SW 1271 (cell line): ENCODE results near the gene FBXO2.
A peak's percentile ranks its signal among the peaks of the same experiment; 100 is the strongest.

Experiments
- DNase-seq, 2 experiments: peaks; one replicate each; lab custom pipeline; 2025; lab: John Stamatoyannopoulos, UW

Gene FBXO2

GRCh38 chr1:11682287-11682771 is 28.1 kb upstream of the FBXO2 start:
- no peak for DNase-seq

GRCh38 chr1:11681071-11681771 is 27.0 kb upstream of the FBXO2 start, which contains the start of gene MAD2L2:
TSS of gene MAD2L2 (minus strand) at chr1:11681148. CDS start at chr1:11680601, 547 bp downstream.
- DNase-seq: peak; percentile 41 to 61

- DNase-seq: peak in 1 of 2 experiments; percentile 43
Measured at GRCh38 chr1:11680270-11681070, 26.2 kb upstream of the FBXO2 start.

- DNase-seq: no peak
Measured at GRCh38 chr1:11678442-11678841, 24.2 kb upstream of the FBXO2 start.

GRCh38 chr1:11676386-11677103 is 22.3 kb upstream of the FBXO2 start:
- DNase-seq: no peak

- no peak for DNase-seq
Measured at GRCh38 chr1:11675325-11675724, 21.1 kb upstream of the FBXO2 start.

GRCh38 chr1:11674488-11674887 is 20.3 kb upstream of the FBXO2 start:
- DNase-seq: no peak

GRCh38 chr1:11673089-11673769 is 19.0 kb upstream of the FBXO2 start:
- no peak for DNase-seq

GRCh38 chr1:11671544-11672286 is 17.5 kb upstream of the FBXO2 start:
- no peak for DNase-seq

- no peak for DNase-seq
Measured at GRCh38 chr1:11671205-11671543, 16.9 kb upstream of the FBXO2 start.

GRCh38 chr1:11670747-11671146 is 16.5 kb upstream of the FBXO2 start:
- DNase-seq: no peak

GRCh38 chr1:11668516-11668915 is 14.3 kb upstream of the FBXO2 start:
- no peak for DNase-seq

- no peak for DNase-seq
Measured at GRCh38 chr1:11664336-11665065, 10.3 kb upstream of the FBXO2 start.

- no peak for DNase-seq
Measured at GRCh38 chr1:11661103-11661502, 6.9 kb upstream of the FBXO2 start.

- DNase-seq: no peak
Measured at GRCh38 chr1:11659748-11660147, 5.5 kb upstream of the FBXO2 start.

GRCh38 chr1:11658542-11658941 is 4.3 kb upstream of the FBXO2 start:
- DNase-seq: no peak

GRCh38 chr1:11657654-11658053 is 3.4 kb upstream of the FBXO2 start:
- no peak for DNase-seq

GRCh38 chr1:11654939-11655808 is 945 bp upstream of the FBXO2 start:
- DNase-seq: no peak

GRCh38 chr1:11653861-11654136 is 430 bp downstream of the FBXO2 start:
- DNase-seq: no peak
